ENCODE measurements around the gene ATP2A3.

- TF ChIP-seq CTCF (IDR thresholded peaks at IDR 0.05 in 4 of 5, conservative IDR thresholded peaks at IDR 0.05 in 1 of 5) (no peak), POLR2A (IDR thresholded peaks at IDR 0.05) (no peak)
These were observed 70.0 kb downstream of the ATP2A3 start for GRCh38 chr17:3894188-3894587.

Data from gastrocnemius medialis (tissue), 4 donors.